ENCODE data around the gene STMND1.
"Not testable (repeated sequence)": the region's sequence is repeated elsewhere in the genome, so short reads cannot be mapped to it uniquely, and the experiment has no call there.

STMND1 gene

DNA sequence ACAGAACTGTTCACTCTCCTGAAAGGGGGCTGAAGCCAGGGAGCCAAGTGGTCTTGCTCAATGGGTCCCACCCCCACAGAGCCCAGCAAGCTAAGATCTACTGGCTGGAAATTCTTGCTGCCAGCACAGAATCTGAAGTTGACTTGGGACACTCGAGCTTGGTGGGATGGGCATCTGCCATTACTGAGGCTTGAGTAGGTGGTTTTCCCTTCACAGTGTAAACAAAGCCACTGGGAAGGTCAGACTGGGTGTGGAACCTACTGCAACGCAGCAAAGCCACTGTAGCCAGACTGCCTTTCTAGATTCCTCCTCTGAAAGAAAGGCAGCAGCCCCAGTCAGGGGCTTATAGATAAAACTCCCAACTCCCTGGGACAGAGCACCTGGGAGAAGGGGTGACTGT is 28.3 kb upstream of the STMND1 start:
- not testable (repeated sequence) for H4K20me1 ChIP-seq (ENCODE audit: low read depth, low read length); H3K4me2 ChIP-seq (ENCODE audit: low read depth, low read length, poor library complexity, severe bottlenecking); H3K79me2 ChIP-seq (ENCODE audit: insufficient read depth, low read length); H3K27ac ChIP-seq (ENCODE audit: low read depth, low read length); H3K27me3 ChIP-seq (ENCODE audit: low read length); H3K4me3 ChIP-seq (ENCODE audit: insufficient read depth, low read length, poor library complexity, severe bottlenecking); H3F3A ChIP-seq (ENCODE audit: insufficient read depth); H3K36me3 ChIP-seq (ENCODE audit: low read length); H3K9me2 ChIP-seq (replicated peaks; ENCODE audit: insufficient read depth, low read length); H3K9me3 ChIP-seq (ENCODE audit: insufficient read depth, low read length); H2AFZ ChIP-seq (ENCODE audit: low read depth, low read length, severe bottlenecking); H3K9ac ChIP-seq (ENCODE audit: low read length)

DNA sequence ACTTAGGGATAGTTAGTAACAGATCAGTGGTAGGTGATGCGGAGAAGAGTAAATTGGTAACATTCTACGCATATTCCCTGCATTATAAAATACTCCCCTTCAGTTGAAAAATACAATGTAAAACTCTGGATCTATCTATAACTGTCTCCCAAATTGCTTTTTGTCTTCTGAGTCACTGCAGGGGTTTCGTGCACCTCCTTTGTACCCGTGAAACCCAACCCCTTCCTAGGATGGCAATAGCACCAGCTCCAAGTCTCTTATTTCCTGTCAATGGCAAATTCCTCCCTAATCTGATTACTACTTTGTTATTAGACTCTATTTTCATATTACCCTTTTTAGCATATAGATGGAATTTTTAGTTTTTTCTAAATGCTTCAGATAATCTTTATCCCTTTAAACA is 20.6 kb upstream of the STMND1 start:
- no peak overlapping the region for H3K4me3 ChIP-seq (ENCODE audit: insufficient read depth, low read length, poor library complexity, severe bottlenecking)
- no peaks in the 10 kb centered on the region for H3K9me2 ChIP-seq (replicated peaks; ENCODE audit: insufficient read depth, low read length)
- no peak overlapping the region for H2AFZ ChIP-seq (ENCODE audit: low read depth, low read length, severe bottlenecking)
- H4K20me1 ChIP-seq (ENCODE audit: low read depth, low read length): no peaks in the 10 kb centered on the region
- H3K27ac ChIP-seq (ENCODE audit: low read depth, low read length): no peak overlapping the region
- no peak overlapping the region for H3K9ac ChIP-seq (ENCODE audit: low read length)
- no peaks in the 10 kb centered on the region for H3K9me3 ChIP-seq (ENCODE audit: insufficient read depth, low read length)
- H3F3A ChIP-seq (ENCODE audit: insufficient read depth): no peaks in the 10 kb centered on the region
- no peaks in the 10 kb centered on the region for H3K27me3 ChIP-seq (ENCODE audit: low read length)
- no peaks in the 10 kb centered on the region for H3K79me2 ChIP-seq (ENCODE audit: insufficient read depth, low read length)
- no peak for TF ChIP-seq EZH2phosphoT487 (conservative IDR thresholded peaks at IDR 0.05; ENCODE audit: low read length)
- TF ChIP-seq, protein P1, sequence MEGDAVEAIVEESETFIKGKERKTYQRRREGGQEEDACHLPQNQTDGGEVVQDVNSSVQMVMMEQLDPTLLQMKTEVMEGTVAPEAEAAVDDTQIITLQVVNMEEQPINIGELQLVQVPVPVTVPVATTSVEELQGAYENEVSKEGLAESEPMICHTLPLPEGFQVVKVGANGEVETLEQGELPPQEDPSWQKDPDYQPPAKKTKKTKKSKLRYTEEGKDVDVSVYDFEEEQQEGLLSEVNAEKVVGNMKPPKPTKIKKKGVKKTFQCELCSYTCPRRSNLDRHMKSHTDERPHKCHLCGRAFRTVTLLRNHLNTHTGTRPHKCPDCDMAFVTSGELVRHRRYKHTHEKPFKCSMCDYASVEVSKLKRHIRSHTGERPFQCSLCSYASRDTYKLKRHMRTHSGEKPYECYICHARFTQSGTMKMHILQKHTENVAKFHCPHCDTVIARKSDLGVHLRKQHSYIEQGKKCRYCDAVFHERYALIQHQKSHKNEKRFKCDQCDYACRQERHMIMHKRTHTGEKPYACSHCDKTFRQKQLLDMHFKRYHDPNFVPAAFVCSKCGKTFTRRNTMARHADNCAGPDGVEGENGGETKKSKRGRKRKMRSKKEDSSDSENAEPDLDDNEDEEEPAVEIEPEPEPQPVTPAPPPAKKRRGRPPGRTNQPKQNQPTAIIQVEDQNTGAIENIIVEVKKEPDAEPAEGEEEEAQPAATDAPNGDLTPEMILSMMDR (IDR thresholded peaks at IDR 0.05; ENCODE audit: insufficient read depth, low read length, poor library complexity, severe bottlenecking): no peak
- H3K36me3 ChIP-seq (ENCODE audit: low read length): no peaks in the 10 kb centered on the region
- H3K4me2 ChIP-seq (ENCODE audit: low read depth, low read length, poor library complexity, severe bottlenecking): no peak overlapping the region

DNA sequence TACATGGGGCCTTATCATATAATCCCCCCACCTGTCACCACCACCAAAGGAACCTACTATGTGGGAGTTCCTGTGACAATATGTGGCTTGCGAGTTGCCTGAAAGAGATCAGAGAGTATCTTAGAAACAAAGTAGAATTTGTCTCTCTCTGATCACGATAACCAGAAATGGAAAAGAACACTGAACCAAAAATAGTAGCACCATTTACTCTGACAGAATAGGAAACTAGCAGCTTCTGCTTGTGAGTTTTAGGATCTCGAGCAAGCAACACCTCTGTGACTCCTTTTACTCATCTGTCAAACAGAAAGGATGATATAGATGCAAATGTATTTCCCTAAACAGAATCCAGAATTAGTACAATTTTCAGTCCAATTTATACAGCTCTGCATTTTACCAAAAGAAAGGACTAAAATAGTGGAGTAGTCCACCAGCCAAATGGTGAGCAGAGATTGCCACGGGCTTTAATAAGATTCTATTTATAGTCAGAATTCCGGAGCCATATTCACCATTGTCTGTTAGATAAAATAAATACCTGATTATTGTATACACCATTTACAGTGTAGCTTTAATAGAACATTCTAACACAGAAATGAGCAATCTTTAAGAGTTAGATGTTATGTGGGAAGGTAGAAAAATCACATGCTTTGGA is 19.9 kb upstream of the STMND1 start:
- no peaks in the 10 kb centered on the region for H3K27me3 ChIP-seq (ENCODE audit: low read length)
- no peak overlapping the region for H3K4me2 ChIP-seq (ENCODE audit: low read depth, low read length, poor library complexity, severe bottlenecking)
- no peak for TF ChIP-seq EZH2phosphoT487 (conservative IDR thresholded peaks at IDR 0.05; ENCODE audit: low read length)
- TF ChIP-seq, protein P1 (IDR thresholded peaks at IDR 0.05; ENCODE audit: insufficient read depth, low read length, poor library complexity, severe bottlenecking): no peak
- H3K4me3 ChIP-seq (ENCODE audit: insufficient read depth, low read length, poor library complexity, severe bottlenecking): no peak overlapping the region
- no peak overlapping the region for H3K27ac ChIP-seq (ENCODE audit: low read depth, low read length)
- H3K9ac ChIP-seq (ENCODE audit: low read length): no peak overlapping the region
- no peaks in the 10 kb centered on the region for H3K9me3 ChIP-seq (ENCODE audit: insufficient read depth, low read length)
- H2AFZ ChIP-seq (ENCODE audit: low read depth, low read length, severe bottlenecking): no peak overlapping the region
- H3K9me2 ChIP-seq (replicated peaks; ENCODE audit: insufficient read depth, low read length): no peaks in the 10 kb centered on the region
- no peaks in the 10 kb centered on the region for H3K79me2 ChIP-seq (ENCODE audit: insufficient read depth, low read length)
- no peaks in the 10 kb centered on the region for H3F3A ChIP-seq (ENCODE audit: insufficient read depth)
- no peaks in the 10 kb centered on the region for H3K36me3 ChIP-seq (ENCODE audit: low read length)
- no peaks in the 10 kb centered on the region for H4K20me1 ChIP-seq (ENCODE audit: low read depth, low read length)

DNA sequence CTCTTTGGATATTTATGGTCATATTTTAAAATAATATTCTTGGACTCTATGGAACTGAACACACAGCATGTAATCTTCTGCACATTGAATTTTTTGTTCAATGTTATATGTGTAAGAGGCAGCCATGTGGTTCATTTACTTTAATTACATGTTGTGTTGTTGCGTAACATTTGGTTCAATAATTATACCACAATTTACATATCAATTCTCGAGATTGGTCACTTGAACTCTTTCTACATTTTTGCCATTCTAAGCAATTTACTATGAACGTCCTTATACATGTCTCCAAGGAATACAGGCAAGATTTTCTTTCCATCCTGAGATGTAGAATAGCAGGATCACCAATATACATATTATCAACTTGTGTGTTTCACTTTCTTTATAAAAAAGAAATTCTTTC is 18.5 kb upstream of the STMND1 start:
- H3K27ac ChIP-seq (ENCODE audit: low read depth, low read length): no peak overlapping the region
- H3K36me3 ChIP-seq (ENCODE audit: low read length): no peaks in the 10 kb centered on the region
- H3K4me2 ChIP-seq (ENCODE audit: low read depth, low read length, poor library complexity, severe bottlenecking): no peak overlapping the region
- H3K9ac ChIP-seq (ENCODE audit: low read length): no peak overlapping the region
- no peak overlapping the region for H2AFZ ChIP-seq (ENCODE audit: low read depth, low read length, severe bottlenecking)
- no peaks in the 10 kb centered on the region for H3K9me3 ChIP-seq (ENCODE audit: insufficient read depth, low read length)
- no peak for TF ChIP-seq EZH2phosphoT487 (conservative IDR thresholded peaks at IDR 0.05; ENCODE audit: low read length)
- TF ChIP-seq, protein P1 (IDR thresholded peaks at IDR 0.05; ENCODE audit: insufficient read depth, low read length, poor library complexity, severe bottlenecking): no peak
- H3K4me3 ChIP-seq (ENCODE audit: insufficient read depth, low read length, poor library complexity, severe bottlenecking): no peak overlapping the region
- H3K27me3 ChIP-seq (ENCODE audit: low read length): no peaks in the 10 kb centered on the region
- H3K9me2 ChIP-seq (replicated peaks; ENCODE audit: insufficient read depth, low read length): no peaks in the 10 kb centered on the region
- H3K79me2 ChIP-seq (ENCODE audit: insufficient read depth, low read length): no peaks in the 10 kb centered on the region
- H3F3A ChIP-seq (ENCODE audit: insufficient read depth): no peaks in the 10 kb centered on the region
- H4K20me1 ChIP-seq (ENCODE audit: low read depth, low read length): no peaks in the 10 kb centered on the region
